Measurements from ENCODE around the gene ZNF346.

DNA sequence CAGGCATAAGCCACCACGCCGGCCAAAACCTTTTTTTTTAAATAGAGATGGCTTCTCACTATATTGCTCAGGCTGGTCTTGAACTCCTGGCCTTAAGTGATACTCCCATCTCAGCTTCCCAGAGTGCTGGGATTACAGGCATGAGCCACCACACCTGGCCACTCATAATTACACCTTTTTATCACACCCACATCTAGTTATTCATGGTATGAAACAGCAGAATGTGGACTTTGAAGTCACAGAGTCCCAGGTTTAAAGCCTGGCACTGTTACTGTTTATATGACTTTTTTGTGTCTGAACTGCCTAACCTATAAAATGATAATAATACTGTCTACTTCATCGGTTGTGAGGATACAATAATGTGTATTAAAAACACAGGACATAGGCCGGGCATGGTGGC lies 23.1 kb downstream of the ZNF346 start:
- TF ChIP-seq POLR2A (IDR thresholded peaks at IDR 0.05; ENCODE audit: insufficient read depth in 1 of 2, low read depth in 2 of 2, low read length in 2 of 2) (no peak), MYC (CRISPR knock-in tag; IDR thresholded peaks at IDR 0.05; ENCODE audit: borderline replicate concordance) (no peak), ZBTB21 (CRISPR knock-in tag; IDR thresholded peaks at IDR 0.05) (no peak), ATRX (CRISPR knock-in tag; IDR thresholded peaks at IDR 0.05; ENCODE audit: borderline replicate concordance) (no peak)
- TF ChIP-seq, protein P1, sequence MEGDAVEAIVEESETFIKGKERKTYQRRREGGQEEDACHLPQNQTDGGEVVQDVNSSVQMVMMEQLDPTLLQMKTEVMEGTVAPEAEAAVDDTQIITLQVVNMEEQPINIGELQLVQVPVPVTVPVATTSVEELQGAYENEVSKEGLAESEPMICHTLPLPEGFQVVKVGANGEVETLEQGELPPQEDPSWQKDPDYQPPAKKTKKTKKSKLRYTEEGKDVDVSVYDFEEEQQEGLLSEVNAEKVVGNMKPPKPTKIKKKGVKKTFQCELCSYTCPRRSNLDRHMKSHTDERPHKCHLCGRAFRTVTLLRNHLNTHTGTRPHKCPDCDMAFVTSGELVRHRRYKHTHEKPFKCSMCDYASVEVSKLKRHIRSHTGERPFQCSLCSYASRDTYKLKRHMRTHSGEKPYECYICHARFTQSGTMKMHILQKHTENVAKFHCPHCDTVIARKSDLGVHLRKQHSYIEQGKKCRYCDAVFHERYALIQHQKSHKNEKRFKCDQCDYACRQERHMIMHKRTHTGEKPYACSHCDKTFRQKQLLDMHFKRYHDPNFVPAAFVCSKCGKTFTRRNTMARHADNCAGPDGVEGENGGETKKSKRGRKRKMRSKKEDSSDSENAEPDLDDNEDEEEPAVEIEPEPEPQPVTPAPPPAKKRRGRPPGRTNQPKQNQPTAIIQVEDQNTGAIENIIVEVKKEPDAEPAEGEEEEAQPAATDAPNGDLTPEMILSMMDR (CRISPR knock-in tag; IDR thresholded peaks at IDR 0.05) = no peak
- TF ChIP-seq, protein P2, sequence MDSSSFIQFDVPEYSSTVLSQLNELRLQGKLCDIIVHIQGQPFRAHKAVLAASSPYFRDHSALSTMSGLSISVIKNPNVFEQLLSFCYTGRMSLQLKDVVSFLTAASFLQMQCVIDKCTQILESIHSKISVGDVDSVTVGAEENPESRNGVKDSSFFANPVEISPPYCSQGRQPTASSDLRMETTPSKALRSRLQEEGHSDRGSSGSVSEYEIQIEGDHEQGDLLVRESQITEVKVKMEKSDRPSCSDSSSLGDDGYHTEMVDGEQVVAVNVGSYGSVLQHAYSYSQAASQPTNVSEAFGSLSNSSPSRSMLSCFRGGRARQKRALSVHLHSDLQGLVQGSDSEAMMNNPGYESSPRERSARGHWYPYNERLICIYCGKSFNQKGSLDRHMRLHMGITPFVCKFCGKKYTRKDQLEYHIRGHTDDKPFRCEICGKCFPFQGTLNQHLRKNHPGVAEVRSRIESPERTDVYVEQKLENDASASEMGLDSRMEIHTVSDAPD (CRISPR knock-in tag; IDR thresholded peaks at IDR 0.05) = no peak
